ENCODE data around the gene SLC43A2.
"Not testable (repeated sequence)": the region's sequence is repeated elsewhere in the genome, so short reads cannot be mapped to it uniquely, and the experiment has no call there.

Gene SLC43A2

GRCh38 chr17:1532836-1533602 is 95.6 kb downstream of the SLC43A2 start:
- peak; percentile 49 for DNase-seq

GRCh38 chr17:1529863-1530262 is 98.8 kb downstream of the SLC43A2 start:
- no peak for DNase-seq

- DNase-seq = not testable (repeated sequence)
These were observed 101.8 kb downstream of the SLC43A2 start for GRCh38 chr17:1526876-1527275.

- DNase-seq = no peak
These were observed 106.0 kb downstream of the SLC43A2 start for GRCh38 chr17:1522626-1523025.

GRCh38 chr17:1521086-1521640 is 107.5 kb downstream of the SLC43A2 start:
- no peak for DNase-seq

GRCh38 chr17:1519678-1520077 is 109.0 kb downstream of the SLC43A2 start:
- DNase-seq = no peak

Measured in stimulated activated CD8-positive, alpha-beta memory T cell treated with anti-CD3 and anti-CD28 coated beads, Interleukin-4, amount 100 ng/mL, for 48 hours (primary cell).